GM11168 (cell line): ENCODE results near the gene KCNA2.

Experiments
- in situ Hi-C: fragments of 300-500 bp; cut with MboI; formaldehyde crosslinking; loops from one replicate; pipeline ENCODE4 v1.12.0; 2022; ENCODE audit warnings: low sequenced_read_pairs; ENCODE audit not compliant: unreplicated experiment

The KCNA2 gene

DNA sequence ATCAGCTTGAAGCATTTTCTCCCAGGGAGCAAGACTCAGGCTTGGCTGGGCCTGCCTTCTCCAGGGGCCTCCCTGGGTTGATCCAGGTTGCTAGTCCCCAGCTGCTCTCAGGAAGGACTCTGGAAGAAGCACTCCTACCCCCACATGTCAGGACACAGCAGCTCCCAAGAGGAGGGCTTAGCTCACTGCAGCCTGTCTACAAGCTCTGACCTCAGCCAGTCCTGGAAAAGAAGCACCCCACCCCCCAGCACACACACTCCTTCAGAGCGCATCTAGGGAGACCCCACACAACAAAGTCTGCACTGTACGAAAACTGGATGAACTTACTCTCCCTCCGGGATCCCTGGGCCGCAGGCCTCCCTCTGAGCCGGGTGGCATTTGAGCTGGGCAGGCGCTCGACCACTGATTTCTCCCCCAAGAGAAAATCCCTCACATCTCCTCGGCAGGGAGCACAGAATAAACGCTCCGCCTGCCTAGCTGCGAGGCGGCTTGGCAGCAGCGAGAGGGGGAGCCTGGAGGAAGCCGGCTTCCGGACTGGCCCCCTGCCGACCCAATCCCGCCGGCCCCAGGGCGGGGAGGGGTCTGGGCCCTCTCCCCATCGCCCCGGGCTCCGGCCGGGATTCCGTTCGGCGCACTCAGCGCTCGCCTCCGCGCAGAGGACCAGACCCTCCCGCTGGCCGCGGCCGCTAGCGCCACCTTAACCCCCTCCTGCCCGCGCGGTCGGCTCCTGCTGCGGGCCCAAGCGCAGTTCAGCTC lies at the start of gene KCNA2:
Gene KCNA2 (minus strand): TSS at position 458 of the 756 bp plus-strand sequence. CDS start 1,576 bp downstream, outside the sequence.
- in situ Hi-C loops = no loop called here

DNA sequence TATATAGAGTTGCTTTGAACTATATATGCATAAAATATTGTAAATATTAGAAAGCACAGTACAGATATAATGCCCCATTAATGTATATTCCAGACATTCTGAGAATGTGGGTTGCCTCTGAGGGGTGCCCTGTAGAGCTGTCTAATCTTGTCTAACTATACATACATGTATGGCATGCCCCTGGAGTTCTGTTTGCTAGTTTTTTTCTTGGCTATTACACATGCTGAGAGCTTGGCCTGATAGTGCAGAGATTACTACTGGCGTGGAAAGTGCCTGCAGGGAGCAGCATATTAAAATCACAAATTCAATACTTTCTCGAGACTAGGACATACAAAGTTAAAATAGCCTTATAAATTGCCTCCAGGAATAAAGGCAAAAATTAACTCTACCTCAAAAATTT lies 44.5 kb upstream of the KCNA2 start:
- in situ Hi-C loops = no loop called here

DNA sequence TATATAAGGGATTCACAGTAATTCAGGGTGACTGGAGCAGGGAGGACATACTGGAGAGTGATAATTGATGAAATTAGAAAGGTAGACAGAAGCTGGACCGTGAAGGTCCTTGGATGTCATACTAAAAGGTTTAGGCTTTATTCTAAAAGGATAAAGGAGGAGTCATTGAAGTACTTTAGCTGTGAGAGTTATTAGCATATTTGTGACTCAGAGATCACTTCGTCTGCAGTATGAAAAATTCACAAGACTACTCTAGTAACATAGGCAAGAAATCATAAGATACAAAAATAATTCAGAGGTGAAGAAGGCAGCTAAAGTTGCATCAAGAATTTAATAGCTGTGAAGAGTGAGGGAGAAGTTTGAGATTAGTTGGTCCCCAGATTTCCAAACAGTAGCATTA lies 42.3 kb upstream of the KCNA2 start:
- in situ Hi-C loops = no loop called here

DNA sequence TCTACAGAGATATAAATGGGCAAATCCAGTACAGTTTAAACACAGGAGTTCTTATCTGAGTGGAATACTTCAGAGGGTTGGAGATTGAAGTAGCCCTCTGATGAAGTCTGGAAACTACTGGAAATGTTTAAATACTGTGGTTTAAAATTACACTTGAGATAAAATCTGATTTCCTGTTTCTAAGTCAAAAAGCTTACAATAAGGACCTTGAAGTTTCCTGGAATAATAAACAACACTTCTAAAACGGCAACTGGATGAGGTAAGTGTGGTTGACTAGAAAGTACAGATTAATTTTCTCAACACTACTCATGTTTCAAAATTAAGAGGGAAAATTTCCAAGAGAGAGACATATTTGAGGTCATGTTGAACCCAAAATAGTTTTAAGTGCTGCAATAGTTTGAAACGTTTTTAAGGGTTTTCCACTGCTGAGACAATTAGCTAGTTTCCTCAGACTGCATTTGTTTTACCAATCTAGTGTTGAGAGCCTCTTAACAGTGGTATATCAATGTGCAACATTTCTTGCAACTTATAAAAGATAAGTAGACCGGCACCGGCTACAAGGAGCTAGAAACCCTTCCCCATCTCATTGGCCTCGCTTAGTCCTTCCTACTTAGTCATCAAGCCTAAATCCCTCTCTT lies 41.2 kb upstream of the KCNA2 start:
- in situ Hi-C loops = no loop called here

DNA sequence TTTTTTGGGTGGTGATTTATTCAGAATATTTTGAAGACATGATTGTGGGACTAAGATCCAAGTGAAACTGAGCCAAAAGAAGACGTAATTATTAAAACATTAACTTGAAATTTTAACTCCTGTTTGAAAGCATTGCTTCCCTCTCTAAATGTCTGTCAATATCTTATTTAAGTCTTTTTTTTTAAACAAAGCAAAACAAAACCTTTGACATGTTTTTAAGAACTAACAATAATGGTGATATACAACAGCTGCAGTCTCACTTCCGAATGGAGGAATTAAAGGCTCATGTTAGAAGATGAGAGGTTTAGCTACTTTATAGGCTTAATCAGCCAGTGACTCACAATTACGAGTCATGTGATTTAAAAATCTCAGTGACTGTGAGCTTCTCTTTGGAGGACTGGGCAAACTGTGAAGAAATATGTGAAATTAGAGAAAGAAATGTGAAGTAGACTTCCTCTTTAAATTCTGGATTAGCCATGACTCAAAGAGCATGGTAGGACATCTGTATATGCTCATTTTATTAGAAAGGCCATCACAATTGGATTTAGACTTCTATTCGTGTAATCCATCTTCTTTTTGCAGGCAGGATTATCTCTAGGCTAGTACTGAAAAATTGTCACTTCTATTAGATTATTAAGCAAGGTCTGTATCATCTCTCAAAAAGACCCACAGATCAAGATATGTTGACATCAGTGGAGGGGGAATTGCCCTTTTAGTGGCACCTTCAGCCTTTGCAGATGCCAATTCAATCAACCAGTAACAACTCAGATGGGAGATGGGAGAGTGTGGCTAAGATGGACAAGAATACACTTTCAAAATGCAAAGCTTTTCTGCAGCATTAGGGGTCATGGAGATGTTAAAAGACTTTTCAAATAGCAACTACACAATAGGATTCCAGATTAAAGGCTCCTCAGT lies 39.9 kb upstream of the KCNA2 start:
- in situ Hi-C loops = no loop called here

DNA sequence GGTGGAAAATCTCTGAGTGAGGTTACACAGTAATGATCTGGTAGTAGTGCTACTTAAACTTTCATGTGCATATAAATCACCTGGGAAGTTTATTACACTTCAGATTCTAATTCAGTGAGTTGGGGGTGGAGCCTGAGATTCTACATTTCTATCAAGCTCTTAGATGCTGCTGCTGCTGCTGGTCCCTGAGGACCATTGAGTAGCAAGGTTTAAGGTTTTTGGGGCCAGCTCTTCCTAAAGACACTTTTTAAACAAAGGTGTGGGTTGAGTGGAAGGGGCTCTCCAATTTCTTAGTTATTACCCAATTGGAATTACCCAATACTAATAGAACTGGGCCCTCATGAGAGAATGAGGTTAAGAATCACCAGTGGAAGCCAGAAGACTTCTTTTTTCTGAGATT lies 39.1 kb upstream of the KCNA2 start:
- in situ Hi-C loops = no loop called here

DNA sequence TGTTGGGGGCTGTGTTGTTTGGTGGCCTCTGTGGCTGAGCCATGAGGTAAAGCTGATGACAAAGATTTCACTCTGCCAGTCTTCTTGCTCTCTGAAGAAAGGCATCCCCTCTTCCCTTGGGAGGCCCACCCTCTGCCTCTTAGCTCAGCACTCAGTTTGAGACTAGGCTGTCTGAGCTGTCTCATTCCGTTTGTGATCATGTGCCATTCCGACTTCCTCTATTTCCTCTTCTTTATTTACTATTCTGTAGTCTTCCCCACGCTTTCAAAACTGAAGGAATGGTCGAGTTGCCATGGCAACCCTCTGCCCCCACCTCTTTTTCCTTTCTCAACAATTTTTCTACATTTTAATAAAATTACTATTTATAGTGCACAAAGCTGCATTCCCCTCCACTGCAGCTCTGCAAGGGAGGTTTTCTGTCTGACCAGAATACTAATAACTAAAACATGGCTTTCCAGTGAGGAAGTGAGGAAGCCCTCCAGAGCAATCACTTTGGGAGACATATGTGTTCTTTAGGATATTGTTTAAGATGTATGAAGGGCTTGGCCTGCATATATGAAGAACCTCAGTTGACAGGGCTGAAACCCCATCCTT lies 37.8 kb upstream of the KCNA2 start:
- in situ Hi-C loops = no loop called here

DNA sequence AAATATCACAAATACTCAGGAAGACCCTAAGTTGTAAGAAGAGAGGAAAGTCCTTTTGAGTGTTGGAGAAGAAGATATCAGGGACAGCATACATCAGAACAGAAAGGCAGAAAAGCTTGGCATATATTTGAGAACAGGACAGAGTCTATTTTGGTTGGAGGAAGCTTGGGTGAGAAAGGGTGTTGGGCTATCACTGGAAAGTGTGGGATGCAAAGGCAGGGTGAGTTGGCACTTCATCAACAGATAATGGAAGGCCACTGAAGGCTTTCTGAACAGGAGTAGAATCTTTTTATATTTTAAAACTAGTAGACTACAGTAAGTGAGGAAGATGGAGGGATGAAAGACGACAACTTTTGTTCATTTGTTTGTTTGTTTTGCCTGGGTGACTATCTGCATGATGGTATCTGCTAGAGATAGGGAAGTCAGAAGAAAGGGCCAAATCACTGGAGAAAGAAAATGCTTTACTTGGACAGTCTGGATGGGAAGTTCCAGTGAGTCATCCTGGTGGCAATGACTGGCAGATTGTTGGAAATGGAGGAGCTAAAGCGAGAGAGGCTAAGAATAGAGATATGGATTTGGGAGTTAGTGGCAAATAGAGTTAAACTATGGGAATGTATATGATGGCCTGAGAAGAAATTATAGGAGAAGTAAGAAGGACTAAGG lies 33.7 kb upstream of the KCNA2 start:
- in situ Hi-C loops = no loop called here

DNA sequence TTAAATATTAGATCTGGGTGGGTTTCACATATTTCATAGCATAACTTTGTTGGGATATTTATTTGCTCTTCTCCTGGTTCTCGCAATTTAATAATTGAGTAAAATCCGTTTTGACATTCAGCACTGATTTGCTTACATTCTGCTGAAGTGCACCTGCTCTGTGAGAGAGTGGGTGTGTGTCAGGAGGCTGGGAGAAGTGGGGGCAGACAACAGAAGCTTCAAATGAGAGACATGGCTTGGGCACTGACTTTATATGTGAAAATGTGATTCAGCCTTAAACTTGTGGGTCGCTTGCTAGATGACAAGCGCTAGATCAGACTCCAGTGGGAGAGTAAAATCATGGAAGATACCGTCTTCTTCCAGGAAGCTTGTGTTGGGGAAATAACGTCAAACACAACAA lies 32.4 kb upstream of the KCNA2 start:
- in situ Hi-C loops = no loop called here

DNA sequence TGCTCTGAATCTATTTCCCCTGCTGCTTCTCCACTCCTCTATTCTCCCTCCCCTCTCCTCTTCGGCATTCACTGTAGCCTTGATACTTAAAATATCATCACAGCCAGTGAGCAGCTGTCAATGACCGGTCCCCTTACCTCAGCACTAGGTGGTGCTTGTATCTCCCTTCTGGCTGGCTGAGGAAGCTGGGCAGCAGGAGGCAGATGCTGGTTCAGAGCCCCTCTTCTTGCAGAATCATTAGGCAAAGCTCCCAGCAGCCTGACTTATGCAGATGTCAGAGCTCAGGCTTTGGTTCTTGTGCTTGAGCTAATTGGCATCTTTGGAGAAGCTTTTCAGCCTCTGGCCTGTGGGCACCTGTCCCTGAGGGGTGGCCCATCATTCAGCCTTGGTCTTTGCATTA lies 31.9 kb upstream of the KCNA2 start:
- in situ Hi-C loops = no loop called here

DNA sequence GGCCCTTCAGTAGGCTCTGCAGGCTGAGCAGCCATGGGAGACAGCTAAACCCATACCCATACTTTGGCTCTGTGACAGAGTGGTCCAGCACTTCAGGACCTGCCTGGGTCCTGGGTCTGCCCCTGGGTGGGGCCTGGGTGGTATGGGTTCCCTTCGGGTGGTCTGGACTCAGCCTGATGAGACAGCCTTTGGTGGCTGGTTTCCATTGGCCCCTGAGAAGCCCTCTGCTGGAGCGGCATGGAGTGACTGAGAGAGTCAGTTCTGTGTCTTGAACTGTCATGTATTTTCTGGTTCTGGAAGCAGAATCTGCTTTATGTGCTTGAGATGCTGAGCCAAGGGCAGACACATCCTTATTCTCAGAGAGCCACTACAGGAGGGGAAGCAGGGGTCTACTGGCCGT lies 31.3 kb upstream of the KCNA2 start:
- in situ Hi-C loops = no loop called here

DNA sequence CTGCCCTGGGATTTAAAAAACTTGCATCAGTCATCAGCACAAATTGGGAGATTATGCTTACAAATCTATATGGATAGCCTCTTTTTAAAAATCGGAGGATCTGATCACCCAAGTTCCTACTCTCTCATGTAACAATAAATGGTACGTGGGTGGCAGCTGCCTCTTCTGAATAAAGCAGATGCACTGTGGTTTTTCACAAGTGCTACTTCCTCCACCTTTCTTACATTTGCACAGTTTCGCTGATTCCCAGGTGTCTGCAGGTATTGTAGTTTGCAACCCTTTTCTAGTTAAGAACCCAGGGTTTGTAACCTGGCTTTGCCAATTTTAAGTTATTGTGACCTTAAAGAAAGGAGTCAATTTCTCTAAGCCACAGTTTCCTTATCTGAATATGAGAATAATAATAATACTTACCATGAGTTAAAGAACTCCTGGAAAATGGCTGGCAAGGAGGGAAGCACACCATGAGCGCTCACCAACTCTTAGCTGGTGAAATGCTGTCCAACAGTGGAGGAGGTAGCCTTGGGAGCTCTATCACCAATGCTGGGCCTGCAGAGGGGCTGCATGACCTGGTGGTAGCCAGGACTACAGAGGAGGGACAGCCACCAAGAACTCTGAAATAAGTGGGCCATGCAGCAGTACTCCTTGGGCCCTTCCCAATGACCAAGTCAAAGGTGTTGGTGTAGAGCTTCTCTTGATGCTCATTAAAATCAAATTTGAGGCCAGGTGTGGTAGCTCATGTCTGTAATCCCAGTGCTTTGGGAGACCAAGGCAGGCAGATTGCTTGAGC lies 30.2 kb upstream of the KCNA2 start:
- in situ Hi-C loops = no loop called here

DNA sequence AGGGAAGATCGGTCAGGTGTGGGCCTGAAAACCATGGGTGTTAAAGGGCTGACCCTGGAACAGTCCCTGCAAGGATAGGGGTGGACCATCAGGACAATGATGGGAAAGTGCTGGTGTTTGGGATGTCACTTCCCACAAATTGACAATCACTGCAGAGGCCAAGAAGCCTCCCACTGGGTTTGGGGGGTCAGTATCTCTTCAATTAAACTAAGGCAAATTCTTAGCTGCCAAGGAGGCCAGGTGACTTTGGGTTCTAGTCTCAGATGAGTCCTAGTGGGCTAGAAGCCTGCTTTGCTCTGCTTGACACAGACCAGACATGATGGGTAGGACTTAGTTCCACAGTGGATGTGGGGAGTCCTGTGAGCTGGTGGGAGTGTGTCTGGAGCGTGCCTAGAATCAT lies 29.3 kb upstream of the KCNA2 start:
- in situ Hi-C loops = no loop called here

DNA sequence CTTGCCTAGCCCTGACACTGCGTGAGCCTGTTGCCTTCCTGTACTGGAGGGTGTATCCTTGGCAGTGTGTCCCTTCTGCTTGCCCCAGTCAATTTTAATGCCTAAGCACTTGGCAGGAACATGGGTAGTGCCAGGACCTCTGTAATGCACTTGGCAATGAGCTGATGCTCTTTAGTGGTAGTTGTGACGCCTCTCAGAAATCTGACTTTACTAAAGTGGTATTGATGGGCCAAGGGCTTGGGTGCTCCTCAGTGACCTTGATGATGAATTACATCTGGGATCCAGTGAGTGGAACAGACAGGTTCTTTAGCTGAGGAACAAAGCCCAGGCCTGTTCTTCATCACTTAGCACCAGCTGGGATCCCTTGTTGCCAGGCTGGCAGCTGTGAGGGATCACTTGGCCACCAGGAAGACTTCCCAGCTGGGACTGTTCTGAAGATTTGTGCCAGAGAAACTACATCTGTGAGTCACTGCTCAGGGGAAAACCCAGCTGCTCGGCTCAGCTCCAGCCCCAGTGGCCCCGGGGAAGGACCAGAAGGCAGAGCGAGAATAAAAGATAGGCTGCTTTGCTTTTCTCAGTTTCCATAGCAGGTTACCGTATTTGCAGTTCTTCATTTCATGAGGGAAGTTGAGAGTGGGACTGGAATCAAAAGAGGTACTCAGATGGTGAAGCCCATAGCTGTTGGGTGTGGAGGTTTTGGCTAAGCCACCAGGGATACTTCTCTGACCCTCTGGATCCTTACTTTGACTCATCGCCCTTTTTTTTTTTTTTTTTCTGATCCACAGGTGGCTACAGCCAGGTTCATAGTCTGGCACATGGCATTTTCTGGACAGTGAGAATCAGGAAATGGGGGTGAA lies 28.5 kb upstream of the KCNA2 start:
- in situ Hi-C loops = loop anchor here (5.0 kb wide), 1 partner anchor 38 kb away; the partner anchor contains the start of gene KCNA3

DNA sequence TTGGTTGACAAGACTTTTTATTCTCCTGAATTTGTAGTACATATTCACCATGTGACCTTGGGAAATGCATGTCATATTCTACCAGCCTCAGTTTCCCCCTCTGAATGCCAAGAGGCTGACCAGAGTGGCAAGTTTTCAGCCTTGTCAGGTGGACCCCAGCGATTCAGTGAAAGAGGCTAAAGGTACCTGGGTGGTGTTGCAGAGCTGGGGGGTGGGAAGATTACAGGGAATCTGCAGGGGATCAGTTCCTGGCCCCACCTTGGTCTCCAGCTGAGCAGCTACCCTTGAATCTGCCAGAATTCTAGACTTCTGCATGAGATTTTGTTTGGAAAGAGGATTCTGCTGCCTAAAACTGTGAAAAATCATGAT lies 27.9 kb upstream of the KCNA2 start:
- in situ Hi-C loops = loop anchor here (5.0 kb wide), 1 partner anchor 38 kb away; the partner anchor contains the start of gene KCNA3

DNA sequence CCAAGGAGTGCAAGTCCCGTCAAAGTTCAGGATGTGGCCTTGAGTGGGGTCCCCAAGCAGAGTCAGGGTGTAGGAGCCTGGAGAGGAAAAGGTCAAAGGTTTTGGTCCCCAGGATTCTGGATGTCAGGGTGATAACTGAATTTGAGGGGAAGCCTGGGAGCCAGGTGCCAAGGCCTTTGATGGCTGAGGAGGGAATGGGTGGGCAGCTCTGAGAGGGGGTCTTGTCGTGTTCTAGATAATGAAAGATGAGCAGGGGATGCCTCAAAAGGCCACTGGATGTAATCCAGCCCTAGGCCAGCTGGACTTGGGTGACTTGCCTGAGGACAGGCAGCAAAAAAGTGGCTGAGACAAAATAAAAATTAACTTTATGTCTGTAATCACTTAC lies 27.5 kb upstream of the KCNA2 start:
- in situ Hi-C loops = loop anchor here (5.0 kb wide), 1 partner anchor 39 kb away; the partner anchor contains the start of gene KCNA3

DNA sequence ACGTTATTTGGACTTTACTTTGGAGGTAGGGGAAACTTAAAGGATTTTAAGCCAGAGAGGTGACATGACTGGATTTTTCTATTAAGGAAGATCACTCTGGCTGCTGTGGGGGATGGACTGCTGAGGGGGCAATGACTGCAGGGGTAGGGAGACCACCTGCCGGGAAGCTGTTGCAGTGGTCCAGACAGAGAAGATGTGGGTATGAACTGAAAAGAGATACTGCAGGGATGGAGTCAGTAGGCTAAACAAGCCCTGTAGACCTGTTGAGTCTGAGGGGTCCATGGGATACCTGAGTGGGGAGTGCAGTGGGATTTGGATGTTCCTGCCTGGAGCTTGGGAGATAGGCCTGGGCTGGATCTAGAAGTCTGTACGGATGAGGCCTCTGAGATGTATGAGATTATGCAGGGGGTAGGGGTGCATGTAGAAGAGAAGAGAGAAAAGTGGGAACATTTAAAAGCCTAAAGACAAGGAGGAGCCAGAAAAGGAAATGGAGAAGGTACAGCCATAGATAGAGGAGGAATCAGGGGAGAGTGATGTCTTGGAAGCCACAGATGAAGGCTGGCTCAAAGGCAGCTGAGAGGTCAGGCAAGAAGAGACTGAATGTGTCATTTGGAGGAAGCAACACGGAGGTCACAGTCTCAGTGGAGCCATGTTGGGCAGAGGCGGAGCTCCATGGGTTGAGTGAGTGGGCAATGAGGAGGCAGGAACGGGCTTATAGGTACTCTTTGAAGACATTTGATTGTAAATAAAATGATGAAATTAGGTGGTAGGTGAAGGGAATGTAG lies 25.9 kb upstream of the KCNA2 start:
- in situ Hi-C loops = loop anchor here (5.0 kb wide), 1 partner anchor 40 kb away; the partner anchor contains the start of gene KCNA3
